H9 (cell line): Measurements from ENCODE around the gene MIGA1. TPM values are rescaled to one million over a fixed set of nuclear protein-coding genes. Genes with fewer than 3 reads are reported as not detected.
"Not testable (repeated sequence)": the region's sequence is repeated elsewhere in the genome, so short reads cannot be mapped to it uniquely, and the experiment has no call there.

Source experiments
- DNase-seq: peaks from one replicate; pipeline ENCODE4 v3.0.0-alpha.2; 2017
- H2AFZ ChIP-seq: one replicate; pipeline ENCODE4 v1.6.1; 2013; ENCODE audit warnings: mild to moderate bottlenecking, low read length, control low read depth, moderate library complexity
- H2AK5ac ChIP-seq: 2 replicates; pipeline ENCODE4 v1.6.1; 2013; ENCODE audit warnings: low read length, control low read depth, mixed read lengths; ENCODE audit not compliant: insufficient read length
- H2BK120ac ChIP-seq: one replicate; pipeline ENCODE4 v1.6.1; 2013; ENCODE audit warnings: low read depth, mild to moderate bottlenecking, low read length, control low read depth, inconsistent platforms; ENCODE audit not compliant: poor library complexity, severe bottlenecking
- H2BK12ac ChIP-seq: 2 replicates; pipeline ENCODE4 v1.6.1; 2013; ENCODE audit warnings: low read length, control low read depth, mixed read lengths, low read depth; ENCODE audit not compliant: insufficient read length
- H2BK15ac ChIP-seq: 2 replicates; pipeline ENCODE4 v1.6.1; 2013; ENCODE audit warnings: low read depth, low read length, control low read depth
- H2BK20ac ChIP-seq: one replicate; pipeline ENCODE4 v1.6.1; 2013; ENCODE audit warnings: low read depth, mild to moderate bottlenecking, low read length, control low read depth, inconsistent platforms; ENCODE audit not compliant: poor library complexity, severe bottlenecking
- H2BK5ac ChIP-seq: 2 replicates; pipeline ENCODE4 v1.6.1; 2013; ENCODE audit warnings: low read length, control low read depth, mixed read lengths; ENCODE audit not compliant: insufficient read length
- H3K14ac ChIP-seq: 2 replicates; pipeline ENCODE4 v1.6.1; 2013; ENCODE audit warnings: low read length, control low read depth; ENCODE audit not compliant: insufficient read depth
- H3K18ac ChIP-seq: 2 replicates; pipeline ENCODE4 v1.6.1; 2013; ENCODE audit warnings: low read depth, mild to moderate bottlenecking, mixed read lengths, low read length, control low read depth; ENCODE audit not compliant: insufficient read length
- H3K23ac ChIP-seq: 2 replicates; pipeline ENCODE4 v1.6.1; 2013; ENCODE audit warnings: low read length, control low read depth, mixed read lengths, low read depth; ENCODE audit not compliant: insufficient read length
- H3K23me2 ChIP-seq: 2 replicates; pipeline ENCODE4 v1.6.1; 2013; ENCODE audit warnings: low read depth, mild to moderate bottlenecking, mixed read lengths, low read length, control low read depth; ENCODE audit not compliant: insufficient read length, poor library complexity, severe bottlenecking
- H3K27ac ChIP-seq: 2 replicates; pipeline ENCODE4 v1.5.1; 2013; ENCODE audit warnings: low read length, control low read depth, mixed read lengths, low read depth; ENCODE audit not compliant: insufficient read length
- H3K27me3 ChIP-seq: 2 replicates; pipeline ENCODE4 v1.6.1; 2013; ENCODE audit warnings: low read length, control low read depth, inconsistent platforms; ENCODE audit not compliant: insufficient read depth
- H3K4ac ChIP-seq: 2 replicates; pipeline ENCODE4 v1.6.1; 2013; ENCODE audit warnings: low read depth, mild to moderate bottlenecking, control low read depth, inconsistent platforms, low read length, moderate library complexity
- H3K4me1 ChIP-seq: 2 replicates; pipeline ENCODE4 v1.6.1; 2013; ENCODE audit warnings: low read length, control low read depth, inconsistent platforms; ENCODE audit not compliant: insufficient read depth
- H3K4me2 ChIP-seq: 2 replicates; pipeline ENCODE4 v1.6.1; 2013; ENCODE audit warnings: low read length, control low read depth, mixed read lengths; ENCODE audit not compliant: insufficient read length, insufficient read depth
- H3K56ac ChIP-seq: 2 replicates; pipeline ENCODE4 v1.6.1; 2013; ENCODE audit warnings: low read depth, mild to moderate bottlenecking, mixed read lengths, low read length, control low read depth; ENCODE audit not compliant: insufficient read length
- H3K79me1 ChIP-seq: 2 replicates; pipeline ENCODE4 v1.6.1; 2013; ENCODE audit warnings: low read depth, mild to moderate bottlenecking, moderate library complexity, low read length, control low read depth, inconsistent platforms; ENCODE audit not compliant: insufficient read depth, poor library complexity, severe bottlenecking
- H3K79me2 ChIP-seq: 2 replicates; pipeline ENCODE4 v1.6.1; 2013; ENCODE audit warnings: low read length, control low read depth, inconsistent platforms; ENCODE audit not compliant: insufficient read depth
- H3K9ac ChIP-seq: 2 replicates; pipeline ENCODE4 v1.6.1; 2013; ENCODE audit warnings: low read length, control low read depth, mixed read lengths; ENCODE audit not compliant: insufficient read length; ENCODE audit errors: extremely low read depth
- H3K9me3 ChIP-seq: one replicate; pipeline ENCODE4 v1.6.1; 2013; ENCODE audit warnings: low read depth, low read length, inconsistent platforms; ENCODE audit not compliant: control insufficient read depth
- H3T11ph ChIP-seq: one replicate; pipeline ENCODE4 v1.6.1; 2013; ENCODE audit warnings: mild to moderate bottlenecking, low read length, control low read depth, inconsistent platforms
- H4K20me1 ChIP-seq: one replicate; pipeline ENCODE4 v1.6.1; 2013; ENCODE audit not compliant: control insufficient read depth, insufficient read length, insufficient read depth
- H4K5ac ChIP-seq: 2 replicates; pipeline ENCODE4 v1.6.1; 2013; ENCODE audit warnings: low read depth, mild to moderate bottlenecking, mixed read lengths, low read length, control low read depth; ENCODE audit not compliant: insufficient read length
- H4K8ac ChIP-seq: replicated peaks from 2 replicates; pipeline ENCODE4 v1.6.1; 2013; ENCODE audit warnings: low read length, control low read depth, mixed read lengths, low read depth; ENCODE audit not compliant: insufficient read length
- H4K91ac ChIP-seq: 2 replicates; pipeline ENCODE4 v1.6.1; 2013; ENCODE audit warnings: low read depth, mild to moderate bottlenecking, moderate library complexity, mixed read lengths, low read length, control low read depth; ENCODE audit not compliant: insufficient read length
- H3K27ac Mint-ChIP-seq, 3 experiments: 2 replicates in 2 of 3; 3 replicates in 1 of 3; pipeline ENCODE4 v1.8.0; 2020 to 2021; ENCODE audit warnings: mixed read lengths in 3 of 3, mild to moderate bottlenecking in 1 of 3, moderate library complexity in 1 of 3
- H3K27me3 Mint-ChIP-seq: 2 replicates; pipeline ENCODE4 v1.8.0; 2021; ENCODE audit warnings: low read depth, mild to moderate bottlenecking, moderate library complexity, mixed read lengths
- H3K36me3 Mint-ChIP-seq, 3 experiments: 2 replicates in 2 of 3; 3 replicates in 1 of 3; pipeline ENCODE4 v1.8.0; 2020 to 2021; ENCODE audit warnings: low read depth in 3 of 3, mixed read lengths in 3 of 3; ENCODE audit not compliant: insufficient read depth in 1 of 3
- H3K4me1 Mint-ChIP-seq, 2 experiments: 2 replicates each; pipeline ENCODE4 v1.8.0; 2020; ENCODE audit warnings: mixed read lengths in 2 of 2
- H3K4me3 Mint-ChIP-seq, 2 experiments: 2 replicates in 1 of 2; 3 replicates in 1 of 2; pipeline ENCODE4 v1.8.0; 2020 to 2021; ENCODE audit warnings: mild to moderate bottlenecking in 2 of 2, mixed read lengths in 2 of 2, moderate library complexity in 1 of 2
- H3K9me3 Mint-ChIP-seq, 2 experiments: 2 replicates in 1 of 2; 3 replicates in 1 of 2; pipeline ENCODE4 v1.8.0; 2020; ENCODE audit warnings: mild to moderate bottlenecking in 2 of 2, mixed read lengths in 2 of 2, moderate library complexity in 1 of 2
- WGBS: extraction: QIAGEN DNeasy Blood & Tissue Kit; methylation state at CpG from one replicate; pipeline ENCODE4 v1.1.7; 2013; ENCODE audit warnings: missing lambda C conversion rate, low lambda C conversion rate, mixed read lengths; ENCODE audit not compliant: insufficient read length; ENCODE audit errors: extremely low coverage; 5-methylcytosine and 5-hydroxymethylcytosine counted together
- total RNA-seq: library from RNA; stranded (reverse); gene quantifications from 2 replicates; pipeline ENCODE4 v1.2.1, GENCODE V29; 2021
- TF ChIP-seq, protein P1 (sequence below): fragments of 200-600 bp; sonication (generic); conservative IDR thresholded peaks from 3 replicates; pipeline ENCODE4 v1.8.0; 2021; ENCODE audit warnings: antibody characterized with exemption, mild to moderate bottlenecking

Gene MIGA1
- total RNA-seq, 1 experiment from 2014 or later: 6.3 TPM

DNA sequence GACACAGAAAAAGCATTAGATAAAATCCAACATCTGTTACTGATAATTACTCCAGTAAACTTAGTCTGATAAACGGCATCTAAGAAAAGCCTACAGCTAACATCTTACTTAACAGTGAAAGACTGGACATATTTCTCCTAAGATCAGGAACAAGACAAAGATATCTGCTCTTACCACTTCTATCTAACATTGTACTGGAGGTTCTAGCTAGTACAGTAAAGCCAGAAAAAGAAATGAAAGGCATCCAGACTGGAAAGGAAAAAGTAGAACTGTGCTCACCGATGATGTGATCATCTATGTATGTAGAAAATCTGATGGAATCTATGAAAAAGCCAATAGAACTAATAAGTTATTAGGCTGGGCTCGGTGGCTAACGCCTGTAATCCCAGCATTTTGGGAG is 130.7 kb downstream of the MIGA1 start:
- Histone ChIP-seq H3K79me2 (no peaks in the 10 kb centered on the region), H3T11ph (no peak overlapping the region), H2BK12ac (no peak overlapping the region), H2BK20ac (no peak overlapping the region), H2BK120ac (no peak overlapping the region), H3K56ac (no peak overlapping the region), H4K91ac (no peak overlapping the region), H3K4ac (no peak overlapping the region), H3K23ac (no peak overlapping the region), H2AK5ac (no peak overlapping the region), H3K27me3 (no peaks in the 10 kb centered on the region), H3K9ac (no peak overlapping the region), H2AFZ (no peak overlapping the region), H4K8ac (no peak overlapping the region), H3K4me1 (no peaks in the 10 kb centered on the region), H4K5ac (no peak overlapping the region), H2BK5ac (no peak overlapping the region), H3K79me1 (no peaks in the 10 kb centered on the region), H4K20me1 (no peaks in the 10 kb centered on the region), H2BK15ac (no peak overlapping the region), H3K14ac (no peak overlapping the region), H3K23me2 (no peaks in the 10 kb centered on the region), H3K9me3 (no peaks in the 10 kb centered on the region), H3K18ac (no peak overlapping the region), H3K27ac (no peak overlapping the region), H3K4me2 (no peak overlapping the region)
- H3K9me3 Mint-ChIP-seq: no peaks in the 10 kb centered on the region
- H3K4me3 Mint-ChIP-seq: no peak overlapping the region
- no peaks in the 10 kb centered on the region for H3K36me3 Mint-ChIP-seq
- no peaks in the 10 kb centered on the region for H3K4me1 Mint-ChIP-seq
- TF ChIP-seq, protein P1, sequence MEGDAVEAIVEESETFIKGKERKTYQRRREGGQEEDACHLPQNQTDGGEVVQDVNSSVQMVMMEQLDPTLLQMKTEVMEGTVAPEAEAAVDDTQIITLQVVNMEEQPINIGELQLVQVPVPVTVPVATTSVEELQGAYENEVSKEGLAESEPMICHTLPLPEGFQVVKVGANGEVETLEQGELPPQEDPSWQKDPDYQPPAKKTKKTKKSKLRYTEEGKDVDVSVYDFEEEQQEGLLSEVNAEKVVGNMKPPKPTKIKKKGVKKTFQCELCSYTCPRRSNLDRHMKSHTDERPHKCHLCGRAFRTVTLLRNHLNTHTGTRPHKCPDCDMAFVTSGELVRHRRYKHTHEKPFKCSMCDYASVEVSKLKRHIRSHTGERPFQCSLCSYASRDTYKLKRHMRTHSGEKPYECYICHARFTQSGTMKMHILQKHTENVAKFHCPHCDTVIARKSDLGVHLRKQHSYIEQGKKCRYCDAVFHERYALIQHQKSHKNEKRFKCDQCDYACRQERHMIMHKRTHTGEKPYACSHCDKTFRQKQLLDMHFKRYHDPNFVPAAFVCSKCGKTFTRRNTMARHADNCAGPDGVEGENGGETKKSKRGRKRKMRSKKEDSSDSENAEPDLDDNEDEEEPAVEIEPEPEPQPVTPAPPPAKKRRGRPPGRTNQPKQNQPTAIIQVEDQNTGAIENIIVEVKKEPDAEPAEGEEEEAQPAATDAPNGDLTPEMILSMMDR: no peak
- H3K27ac Mint-ChIP-seq: peak overlapping the region in 1 of 3 experiments; percentile 28; a peak in 1 of 7 replicates
- no CpG with 5 or more reads among the region's 4 CpGs for WGBS
- DNase-seq: no peak
- H3K27me3 Mint-ChIP-seq: no peaks in the 10 kb centered on the region

DNA sequence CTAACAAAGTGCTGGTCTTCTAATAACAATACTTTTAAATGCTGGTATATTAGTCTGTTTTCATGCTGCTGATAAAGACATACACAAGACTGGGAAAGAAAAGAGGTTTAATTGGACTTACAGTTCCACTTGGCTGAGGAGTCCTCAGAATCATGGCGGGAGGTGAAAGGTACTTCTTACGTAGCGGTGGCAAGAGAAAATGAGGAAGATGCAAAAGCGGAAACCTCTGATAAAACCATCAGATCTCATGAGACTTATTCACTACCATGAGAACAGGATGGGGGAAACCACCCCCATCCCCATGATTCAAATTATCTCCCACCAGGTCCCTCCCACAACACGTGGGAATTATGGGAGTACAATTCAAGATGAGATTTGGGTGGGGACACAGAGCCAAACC is 139.5 kb downstream of the MIGA1 start:
- not testable (repeated sequence) for H2BK12ac ChIP-seq, H3K23me2 ChIP-seq, H3K9ac ChIP-seq, H3K23ac ChIP-seq, H3K4me1 ChIP-seq, H2AFZ ChIP-seq, H3K18ac ChIP-seq, H3K14ac ChIP-seq, H3K27ac Mint-ChIP-seq, H3K9me3 ChIP-seq, H2BK15ac ChIP-seq, DNase-seq, H3K4ac ChIP-seq, H3K27ac ChIP-seq, H2BK120ac ChIP-seq, H3K27me3 ChIP-seq, H3K9me3 Mint-ChIP-seq, H2BK20ac ChIP-seq, H3K79me1 ChIP-seq, H3K79me2 ChIP-seq, H4K8ac ChIP-seq, H4K91ac ChIP-seq, H3K4me2 ChIP-seq, H4K20me1 ChIP-seq, H3K4me3 Mint-ChIP-seq, H3T11ph ChIP-seq, H3K27me3 Mint-ChIP-seq, H3K56ac ChIP-seq, H3K4me1 Mint-ChIP-seq, H2BK5ac ChIP-seq, H4K5ac ChIP-seq, H2AK5ac ChIP-seq
- H3K36me3 Mint-ChIP-seq: peaks cover 0 to 11% (median 9%) of the 10 kb centered on the region in 3 experiments; a peak in 3 of 7 replicates
- WGBS: no CpG with 5 or more reads among the region's 5 CpGs
